Measurements from ENCODE around the gene ZBED6. TPM values are rescaled to one million over a fixed set of nuclear protein-coding genes. Genes with fewer than 3 reads are reported as not detected.

ZBED6 gene
- total RNA-seq, 1 experiment from 2014 or later: 68.2 TPM

DNA sequence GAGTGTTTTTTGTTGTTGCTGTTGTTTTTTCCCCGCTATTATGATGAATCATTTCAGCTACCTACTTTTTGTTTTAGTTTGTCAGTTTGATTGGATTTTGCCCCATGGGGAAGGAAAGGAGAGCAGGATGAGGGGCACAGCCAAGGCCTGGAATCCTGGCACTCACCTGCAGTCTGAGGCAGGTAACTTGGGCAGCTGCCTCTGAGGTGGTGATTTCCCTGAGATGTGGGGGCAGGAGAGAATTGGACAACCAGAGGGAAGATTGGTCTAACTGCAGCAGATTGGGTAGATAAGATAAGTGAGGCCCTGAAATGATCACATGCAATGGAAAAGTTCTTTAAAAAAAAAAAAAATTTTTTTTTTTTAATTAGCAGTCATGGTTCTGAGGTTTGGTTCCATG, 31.9 kb upstream of the ZBED6 start:
- ChIA-PET POLR2A (interaction anchor here (0.6 to 2.8 kb wide), 4 partner anchors 8 to 938 kb away, joined by 3 to 8 read pairs (median 3); no protein-coding TSS in a partner anchor), CTCF (interaction anchor here (0.7 to 1.1 kb wide), 2 partner anchors 63 to 352 kb away, joined by 3 to 4 read pairs; no protein-coding TSS in a partner anchor)
- TF ChIP-seq CTCF (IDR thresholded peaks at IDR 0.05; ENCODE audit: unreplicated experiment): no peak
- no peaks in the 10 kb centered on the region for H3K27me3 Mint-ChIP-seq (ENCODE audit: insufficient read depth, unreplicated experiment)
- intact Hi-C loops (cut with micrococcal nuclease): no loop called here
- peaks cover 11% of the 10 kb centered on the region for H3K4me1 Mint-ChIP-seq (ENCODE audit: insufficient read depth, unreplicated experiment)
- peaks cover 10% of the 10 kb centered on the region for H3K36me3 Mint-ChIP-seq (ENCODE audit: insufficient read depth, unreplicated experiment)
- BruUV-seq (replicated peaks): no TSS peak
- H3K4me3 Mint-ChIP-seq (ENCODE audit: unreplicated experiment): no peak overlapping the region
- no peak for DNase-seq (ENCODE audit: unreplicated experiment)
- H3K27ac Mint-ChIP-seq (ENCODE audit: low read depth, unreplicated experiment): no peak overlapping the region
- no peaks in the 10 kb centered on the region for H3K9me3 Mint-ChIP-seq (ENCODE audit: unreplicated experiment)

DNA sequence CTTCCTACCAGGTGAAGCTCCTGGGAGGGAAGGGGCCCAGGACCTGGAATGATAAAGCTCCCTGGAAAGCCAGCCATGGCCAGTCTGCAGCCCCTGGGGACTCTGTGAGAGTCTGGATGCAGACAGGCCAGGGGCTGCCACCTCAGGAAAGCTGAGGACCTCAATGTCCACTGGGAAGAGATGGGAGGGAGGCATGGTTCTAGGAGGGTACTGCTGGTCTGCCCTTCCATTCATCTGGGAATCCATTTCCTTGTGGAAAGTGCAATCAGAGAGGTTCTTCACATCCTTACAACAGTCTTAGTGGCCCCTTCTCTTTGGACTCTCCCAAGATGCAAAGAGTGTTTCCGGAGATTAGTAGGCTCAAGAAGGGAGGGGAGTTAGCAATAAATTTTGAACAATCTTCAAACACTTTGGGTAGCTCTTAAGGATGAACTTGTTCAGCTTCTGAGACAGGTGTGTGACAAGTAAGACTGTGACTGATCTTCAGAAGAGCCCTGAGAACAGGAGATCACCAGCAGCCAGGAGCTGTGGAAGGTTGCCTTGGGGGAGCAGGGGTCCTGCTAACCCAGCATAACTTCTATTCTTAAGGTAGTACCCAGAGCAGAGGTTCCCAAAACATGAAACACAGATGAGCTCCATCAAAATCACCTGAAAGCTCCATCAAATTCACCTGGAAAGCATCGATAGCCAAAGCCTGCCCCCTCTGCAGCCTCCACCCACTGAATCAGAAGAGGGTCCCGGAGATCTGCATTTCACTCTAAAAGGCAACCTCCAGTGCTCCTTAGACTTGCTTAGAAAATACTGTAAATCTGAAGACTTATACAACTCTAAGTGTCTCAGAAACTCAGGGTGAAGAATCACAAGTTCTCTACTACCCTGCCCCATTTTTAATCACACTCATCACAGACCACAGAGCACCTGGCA, 31.1 kb upstream of the ZBED6 start:
- no peak for DNase-seq (ENCODE audit: unreplicated experiment)
- ChIA-PET POLR2A (interaction anchor here (0.5 to 2.8 kb wide), 7 partner anchors 9 to 937 kb away, joined by 3 to 8 read pairs (median 3); no protein-coding TSS in a partner anchor), CTCF (interaction anchor here (0.6 to 1.4 kb wide), 8 partner anchors 12 to 1379 kb away, joined by 3 to 8 read pairs (median 4); no protein-coding TSS in a partner anchor)
- Mint-ChIP-seq H3K27me3 (ENCODE audit: insufficient read depth, unreplicated experiment) (no peaks in the 10 kb centered on the region), H3K4me1 (ENCODE audit: insufficient read depth, unreplicated experiment) (peaks cover 20% of the 10 kb centered on the region), H3K36me3 (ENCODE audit: insufficient read depth, unreplicated experiment) (peaks cover 8% of the 10 kb centered on the region), H3K9me3 (ENCODE audit: unreplicated experiment) (no peaks in the 10 kb centered on the region), H3K4me3 (ENCODE audit: unreplicated experiment) (no peak overlapping the region), H3K27ac (ENCODE audit: low read depth, unreplicated experiment) (no peak overlapping the region)
- no peak for TF ChIP-seq CTCF (IDR thresholded peaks at IDR 0.05; ENCODE audit: unreplicated experiment)
- intact Hi-C loops (cut with micrococcal nuclease): no loop called here
- no TSS peak for BruUV-seq (replicated peaks)

DNA sequence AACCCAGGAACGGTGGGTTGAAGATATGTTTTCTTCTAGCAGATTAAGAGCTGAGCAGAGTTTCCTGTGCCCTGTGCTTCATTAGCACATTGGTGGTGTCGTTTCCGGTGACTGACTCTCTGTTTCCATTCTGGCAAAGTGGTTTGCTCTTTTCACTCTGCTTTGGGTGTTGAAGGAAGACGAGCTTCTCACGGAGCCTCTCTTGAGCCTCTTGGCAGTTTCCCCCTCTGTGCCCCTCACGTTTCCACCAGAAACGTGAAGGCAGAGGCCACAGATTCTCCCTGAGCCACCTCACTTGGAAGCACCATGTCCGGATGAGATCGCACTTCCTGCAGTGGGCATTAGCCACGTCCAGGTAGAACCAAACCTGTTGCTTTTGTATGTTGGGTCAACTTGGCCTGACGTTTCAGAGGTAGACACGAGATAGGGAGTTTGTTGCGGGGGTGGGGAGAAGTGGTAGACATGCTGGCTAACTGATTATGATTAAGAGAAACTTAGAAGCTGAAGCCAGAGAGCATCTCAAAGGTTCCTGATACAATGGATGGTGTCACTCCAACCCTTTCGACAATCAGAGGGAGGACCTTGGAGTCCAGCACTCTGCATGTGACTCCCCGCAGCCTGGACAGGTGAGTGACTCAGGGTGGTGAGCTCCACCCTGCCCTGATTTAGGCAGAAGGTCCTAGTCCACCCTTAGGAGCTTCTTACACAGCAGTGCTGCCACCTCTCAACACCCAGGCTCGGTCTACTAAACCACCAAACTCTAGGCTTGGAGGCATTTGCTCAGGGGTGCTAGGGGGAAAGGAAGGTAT, 30.2 kb upstream of the ZBED6 start, which contains the start of gene LAX1:
Gene LAX1, plus strand, starts transcription at position 155 of the 809 bp plus-strand sequence. Its CDS starts 383 bp downstream, at position 538.
- H3K4me3 Mint-ChIP-seq (ENCODE audit: unreplicated experiment): no peak within 1 kb of the TSS
- DNase-seq (ENCODE audit: unreplicated experiment): no peak
- TF ChIP-seq CTCF (IDR thresholded peaks at IDR 0.05; ENCODE audit: unreplicated experiment): no peak
- H3K27me3 Mint-ChIP-seq (ENCODE audit: insufficient read depth, unreplicated experiment): no peaks in the 10 kb centered on the region
- peaks cover 7% of the 10 kb centered on the region for H3K36me3 Mint-ChIP-seq (ENCODE audit: insufficient read depth, unreplicated experiment)
- no peak within 1 kb of the TSS for H3K27ac Mint-ChIP-seq (ENCODE audit: low read depth, unreplicated experiment)
- BruUV-seq (replicated peaks): no TSS peak
- ChIA-PET POLR2A (interaction anchor here (0.5 to 2.8 kb wide), 3 partner anchors 31 to 434 kb away, joined by 3 to 8 read pairs (median 4); no protein-coding TSS in a partner anchor), CTCF (interaction anchor here (0.6 to 1.4 kb wide), 10 partner anchors 11 to 1380 kb away, joined by 3 to 8 read pairs (median 4); no protein-coding TSS in a partner anchor)
- H3K9me3 Mint-ChIP-seq (ENCODE audit: unreplicated experiment): no peaks in the 10 kb centered on the region
- intact Hi-C loops (cut with micrococcal nuclease): no loop called here
- H3K4me1 Mint-ChIP-seq (ENCODE audit: insufficient read depth, unreplicated experiment): peaks cover 26% of the 10 kb centered on the region

Data from MCF 10A (cell line).